CD8-positive, alpha-beta memory T cell (primary cell): ENCODE results near the gene PXN. TPM values are rescaled to one million over a fixed set of nuclear protein-coding genes. Genes with fewer than 3 reads are reported as not detected.

Source experiments
- CTCF ChIA-PET: fragments of 350-600 bp; sonication (Branson Sonifier 250); formaldehyde crosslinking; loops from one replicate; lab custom pipeline; 2021; ENCODE audit warnings: antibody characterized with exemption; lab: Charles Lee
- POLR2A ChIA-PET: fragments of 350-600 bp; sonication (Branson Sonifier 250); formaldehyde crosslinking; loops from one replicate; lab custom pipeline; 2021; ENCODE audit warnings: antibody characterized with exemption; lab: Charles Lee
- DNase-seq, 5 donors: peaks; one replicate each; pipeline versions ENCODE4 v3.0.0 to v3.0.0-alpha.2; 2020 to 2022; ENCODE audit warnings: mixed read lengths in 1 of 5
- H3K27ac ChIP-seq: one replicate; pipeline ENCODE4 v1.7.0; 2013; ENCODE audit warnings: low read depth, mild to moderate bottlenecking, low read length, moderate library complexity
- H3K27me3 ChIP-seq: 2 replicates; pipeline ENCODE4 v1.7.0; 2013; ENCODE audit warnings: low read length, mild to moderate bottlenecking; ENCODE audit not compliant: insufficient read depth, poor library complexity, severe bottlenecking
- H3K36me3 ChIP-seq: 2 replicates; pipeline ENCODE4 v1.7.0; 2013; ENCODE audit warnings: mild to moderate bottlenecking, low read length, moderate library complexity; ENCODE audit not compliant: insufficient read depth
- H3K4me1 ChIP-seq: 2 replicates; pipeline ENCODE4 v1.7.0; 2013; ENCODE audit warnings: mild to moderate bottlenecking, low read length, moderate library complexity; ENCODE audit not compliant: insufficient read depth
- H3K4me3 ChIP-seq: 2 replicates; pipeline ENCODE4 v1.7.0; 2013; ENCODE audit warnings: mild to moderate bottlenecking, low read length
- H3K9me3 ChIP-seq: 2 replicates; pipeline ENCODE4 v1.7.0; 2013; ENCODE audit warnings: mild to moderate bottlenecking, low read length
- H3K27ac Mint-ChIP-seq, 8 donors: one replicate each; pipeline ENCODE4 v1.8.0; 2020 to 2021; ENCODE audit warnings: mixed read lengths in 8 of 8, mild to moderate bottlenecking in 6 of 8, inconsistent platforms in 3 of 8, moderate library complexity in 3 of 8
- H3K27me3 Mint-ChIP-seq, 2 donors: one replicate each; pipeline ENCODE4 v1.8.0; 2020 to 2021; ENCODE audit warnings: mixed read lengths in 2 of 2, mild to moderate bottlenecking in 1 of 2, moderate library complexity in 1 of 2
- H3K36me3 Mint-ChIP-seq, 3 donors: one replicate each; pipeline ENCODE4 v1.8.0; 2020 to 2021; ENCODE audit warnings: mixed read lengths in 3 of 3, inconsistent platforms in 1 of 3, mild to moderate bottlenecking in 1 of 3
- H3K4me1 Mint-ChIP-seq, 3 donors: one replicate each; pipeline ENCODE4 v1.8.0; 2020 to 2021; ENCODE audit warnings: mixed read lengths in 3 of 3, inconsistent platforms in 1 of 3, mild to moderate bottlenecking in 1 of 3
- H3K4me3 Mint-ChIP-seq, 7 donors: one replicate each; pipeline ENCODE4 v1.8.0; 2020 to 2021; ENCODE audit warnings: mixed read lengths in 7 of 7, mild to moderate bottlenecking in 6 of 7, moderate library complexity in 4 of 7, inconsistent platforms in 2 of 7
- H3K9me3 Mint-ChIP-seq, 5 donors: one replicate each; pipeline ENCODE4 v1.8.0; 2020 to 2022; ENCODE audit warnings: mixed read lengths in 5 of 5, mild to moderate bottlenecking in 3 of 5, moderate library complexity in 2 of 5, inconsistent platforms in 1 of 5
- polyA plus RNA-seq: library from polyadenylated mRNA; unstranded; fragments of 300-500 nt; fragmentation: Illumina TruSeq; gene quantifications from one replicate; pipeline ENCODE4 v1.2.3, GENCODE V29; 2021
- total RNA-seq, 2 experiments: library from RNA; stranded (reverse); gene quantifications; one replicate each; pipeline ENCODE4 v1.2.3, GENCODE V29; 2021

PXN gene
- total and polyA plus RNA-seq, 3 experiments from 2014 or later, result 33.7 to 146 (median 35.9) TPM

- H3K4me1 ChIP-seq, result peaks cover 77% of the 10 kb centered on the region
- H3K9me3 Mint-ChIP-seq, result peaks cover 0 to 2% (median 0%) of the 10 kb centered on the region in 5 donors
- peaks cover 3% of the 10 kb centered on the region for H3K36me3 ChIP-seq
- peak overlapping the region; percentile 34 for H3K27ac ChIP-seq
- peaks cover 0 to 2% of the 10 kb centered on the region in 2 donors for H3K27me3 Mint-ChIP-seq
- H3K36me3 Mint-ChIP-seq, result peaks cover 0 to 34% (median 12%) of the 10 kb centered on the region in 3 donors
- H3K4me3 ChIP-seq, result peak overlapping the region; percentile 97
- H3K9me3 ChIP-seq, result no peaks in the 10 kb centered on the region
- peak in 2 of 5 donors; percentile 40 to 57 for DNase-seq
- H3K27ac Mint-ChIP-seq, result peak overlapping the region; percentile 59 to 98 (median 91)
- H3K27me3 ChIP-seq, result no peaks in the 10 kb centered on the region
- peak overlapping the region; percentile 82 to 98 (median 94) for H3K4me3 Mint-ChIP-seq
- ChIA-PET CTCF (interaction anchor here (1.0 to 34.4 kb wide), 5 partner anchors 10 to 386 kb away, joined by 3 to 727 read pairs (median 120); partner anchors contain the start of gene RPLP0), POLR2A (interaction anchor here (0.5 to 6.7 kb wide), 6 partner anchors 11 to 61 kb away, joined by 3 to 101 read pairs (median 10); partner anchors contain the start of genes RNU4-1, RNU4-2 and RPLP0)
- H3K4me1 Mint-ChIP-seq, result peaks cover 71 to 82% (median 73%) of the 10 kb centered on the region in 3 donors
Observed at GRCh38 chr12:120261951-120262851, 3.3 kb downstream of the PXN start.

- CTCF ChIA-PET, result interaction anchor here (3.7 to 34.4 kb wide), 4 partner anchors 8 to 60 kb away, joined by 19 to 727 read pairs (median 133); partner anchors contain the start of gene RPLP0
- Mint-ChIP-seq H3K4me1 (peaks cover 81 to 94% (median 85%) of the 10 kb centered on the region in 3 donors), H3K27ac (peak overlapping the region; percentile 12 to 93 (median 80))
Observed at GRCh38 chr12:120260607-120261006, 4.9 kb downstream of the PXN start.

GRCh38 chr12:120259418-120260202 is 5.9 kb downstream of the PXN start:
- no peaks in the 10 kb centered on the region for H3K9me3 Mint-ChIP-seq
- H3K27me3 Mint-ChIP-seq, result no peaks in the 10 kb centered on the region
- H3K36me3 Mint-ChIP-seq, result peaks cover 7 to 44% (median 19%) of the 10 kb centered on the region in 3 donors
- H3K27me3 ChIP-seq, result no peaks in the 10 kb centered on the region
- ChIA-PET CTCF (interaction anchor here (1.0 to 34.4 kb wide), 3 partner anchors 7 to 34 kb away, joined by 4 to 727 read pairs (median 146); no protein-coding TSS in a partner anchor), POLR2A (interaction anchor here (0.5 to 0.6 kb wide), 2 partner anchors 14 to 90 kb away, joined by 6 to 7 read pairs; no protein-coding TSS in a partner anchor)
- H3K36me3 ChIP-seq, result peaks cover 6% of the 10 kb centered on the region
- H3K27ac Mint-ChIP-seq, result peak overlapping the region; percentile 63 to 91 (median 78)
- peaks cover 87 to 96% (median 92%) of the 10 kb centered on the region in 3 donors for H3K4me1 Mint-ChIP-seq
- H3K9me3 ChIP-seq, result no peaks in the 10 kb centered on the region
- no peak overlapping the region for H3K27ac ChIP-seq
- peak overlapping the region in 6 of 7 donors; percentile 8 to 94 (median 58) for H3K4me3 Mint-ChIP-seq
- peaks cover 92% of the 10 kb centered on the region for H3K4me1 ChIP-seq
- H3K4me3 ChIP-seq, result no peak overlapping the region
- no peak for DNase-seq

More at GRCh38 chr12:120260607-120261006, 4.9 kb downstream of the PXN start:
- Mint-ChIP-seq H3K27me3 (no peaks in the 10 kb centered on the region), H3K36me3 (peaks cover 0 to 42% (median 14%) of the 10 kb centered on the region in 3 donors), H3K4me3 (peak overlapping the region; percentile 24 to 94 (median 64)), H3K9me3 (no peaks in the 10 kb centered on the region)
- Histone ChIP-seq H3K9me3 (no peaks in the 10 kb centered on the region), H3K4me1 (peaks cover 88% of the 10 kb centered on the region), H3K27me3 (no peaks in the 10 kb centered on the region), H3K27ac (no peak overlapping the region), H3K4me3 (no peak overlapping the region), H3K36me3 (peaks cover 3% of the 10 kb centered on the region)
- no peak for DNase-seq
- POLR2A ChIA-PET, result interaction anchor here (0.6 to 6.7 kb wide), 3 partner anchors 9 to 418 kb away, joined by 4 to 101 read pairs (median 96); no protein-coding TSS in a partner anchor

GRCh38 chr12:120258323-120258896 is 7.1 kb downstream of the PXN start:
- CTCF ChIA-PET, result interaction anchor here (1.2 to 34.4 kb wide), 2 partner anchors 33 to 57 kb away, joined by 4 to 727 read pairs; partner anchors contain the start of gene RPLP0
- no peaks in the 10 kb centered on the region for H3K27me3 ChIP-seq
- peak overlapping the region; percentile 52 to 98 (median 82) for H3K27ac Mint-ChIP-seq

GRCh38 chr12:120257041-120257821 is 8.3 kb downstream of the PXN start:
- Mint-ChIP-seq H3K36me3 (peaks cover 8 to 39% (median 17%) of the 10 kb centered on the region in 3 donors), H3K4me3 (peak overlapping the region in 5 of 7 donors; percentile 11 to 58 (median 28)), H3K4me1 (peaks cover 84 to 96% (median 95%) of the 10 kb centered on the region in 3 donors), H3K27me3 (no peaks in the 10 kb centered on the region), H3K9me3 (no peaks in the 10 kb centered on the region), H3K27ac (peak overlapping the region; percentile 65 to 98 (median 83))
- ChIA-PET POLR2A (interaction anchor here (1.0 kb wide), 1 partner anchor 9 kb away, joined by 3 read pairs; the partner anchor contains the start of gene PXN), CTCF (interaction anchor here (0.8 to 34.4 kb wide), 8 partner anchors 7 to 56 kb away, joined by 3 to 727 read pairs (median 4); partner anchors contain the start of genes PXN, RNU4-2 and RPLP0)
- Histone ChIP-seq H3K36me3 (peaks cover 5% of the 10 kb centered on the region), H3K4me1 (peaks cover 93% of the 10 kb centered on the region), H3K27me3 (no peaks in the 10 kb centered on the region), H3K4me3 (no peak overlapping the region), H3K27ac (no peak overlapping the region), H3K9me3 (no peaks in the 10 kb centered on the region)
- no peak for DNase-seq

More at GRCh38 chr12:120258323-120258896, 7.1 kb downstream of the PXN start:
- Mint-ChIP-seq H3K4me1 (peaks cover 85 to 96% (median 95%) of the 10 kb centered on the region in 3 donors), H3K36me3 (peaks cover 8 to 42% (median 24%) of the 10 kb centered on the region in 3 donors), H3K9me3 (no peaks in the 10 kb centered on the region), H3K27me3 (no peaks in the 10 kb centered on the region), H3K4me3 (peak overlapping the region; percentile 20 to 75 (median 32))
- Histone ChIP-seq H3K27ac (no peak overlapping the region), H3K4me1 (peaks cover 93% of the 10 kb centered on the region), H3K9me3 (no peaks in the 10 kb centered on the region), H3K4me3 (no peak overlapping the region), H3K36me3 (peaks cover 5% of the 10 kb centered on the region)
- POLR2A ChIA-PET, result interaction anchor here (0.6 kb wide), 1 partner anchor 13 kb away, joined by 7 read pairs; no protein-coding TSS in a partner anchor
- no peak for DNase-seq

GRCh38 chr12:120254809-120255208 is 10.7 kb downstream of the PXN start:
- Histone ChIP-seq H3K9me3 (no peaks in the 10 kb centered on the region), H3K4me1 (peaks cover 92% of the 10 kb centered on the region), H3K27me3 (no peaks in the 10 kb centered on the region), H3K36me3 (peaks cover 5% of the 10 kb centered on the region), H3K27ac (peak overlapping the region; percentile 10), H3K4me3 (no peak overlapping the region)
- Mint-ChIP-seq H3K4me3 (peak overlapping the region; percentile 20 to 69 (median 49)), H3K9me3 (no peaks in the 10 kb centered on the region), H3K27me3 (no peaks in the 10 kb centered on the region), H3K4me1 (peaks cover 80 to 96% (median 93%) of the 10 kb centered on the region in 3 donors), H3K36me3 (peaks cover 8 to 29% (median 15%) of the 10 kb centered on the region in 3 donors), H3K27ac (peak overlapping the region; percentile 77 to 98 (median 94))
- DNase-seq, result no peak
- ChIA-PET POLR2A (interaction anchor here (9.5 kb wide), 1 partner anchor 9 kb away, joined by 96 read pairs; the partner anchor contains the start of gene PXN), CTCF (interaction anchor here (1.0 to 34.4 kb wide), 5 partner anchors 10 to 54 kb away, joined by 4 to 727 read pairs (median 11); partner anchors contain the start of genes PXN and RPLP0)
